ENCODE results near the gene POC1B.

POC1B gene

GRCh38 chr12:89537389-89537788 is 11.5 kb upstream of the POC1B start:
- H3K4me3 ChIP-seq (ENCODE audit: low read depth in 1 of 2, low read length in 2 of 2), result no peak overlapping the region
- no peak overlapping the region for H3K27ac ChIP-seq (ENCODE audit: low read length)
- H3K4me1 ChIP-seq (ENCODE audit: control insufficient read depth in 1 of 2, insufficient read depth in 2 of 2, low read length in 2 of 2), result no peaks in the 10 kb centered on the region
- peaks cover 0 to 3% of the 10 kb centered on the region in 2 donors for H3K36me3 ChIP-seq (ENCODE audit: control insufficient read depth in 1 of 2, insufficient read depth in 2 of 2, low read length in 2 of 2)
- no peaks in the 10 kb centered on the region for H3K27me3 ChIP-seq (ENCODE audit: low read depth, low read length)
- no peaks in the 10 kb centered on the region for H3K9me3 ChIP-seq (ENCODE audit: control insufficient read depth in 1 of 2, low read length in 2 of 2)

- Histone ChIP-seq H3K27ac (ENCODE audit: low read length) (no peak overlapping the region), H3K27me3 (ENCODE audit: low read depth, low read length) (no peaks in the 10 kb centered on the region), H3K9me3 (ENCODE audit: control insufficient read depth in 1 of 2, low read length in 2 of 2) (no peaks in the 10 kb centered on the region), H3K4me1 (ENCODE audit: control insufficient read depth in 1 of 2, insufficient read depth in 2 of 2, low read length in 2 of 2) (peaks cover 6 to 13% of the 10 kb centered on the region in 2 donors), H3K4me3 (ENCODE audit: low read depth in 1 of 2, low read length in 2 of 2) (no peak overlapping the region), H3K36me3 (ENCODE audit: control insufficient read depth in 1 of 2, insufficient read depth in 2 of 2, low read length in 2 of 2) (no peaks in the 10 kb centered on the region)
These were observed 3.9 kb upstream of the POC1B start for GRCh38 chr12:89529738-89530137.

DNA sequence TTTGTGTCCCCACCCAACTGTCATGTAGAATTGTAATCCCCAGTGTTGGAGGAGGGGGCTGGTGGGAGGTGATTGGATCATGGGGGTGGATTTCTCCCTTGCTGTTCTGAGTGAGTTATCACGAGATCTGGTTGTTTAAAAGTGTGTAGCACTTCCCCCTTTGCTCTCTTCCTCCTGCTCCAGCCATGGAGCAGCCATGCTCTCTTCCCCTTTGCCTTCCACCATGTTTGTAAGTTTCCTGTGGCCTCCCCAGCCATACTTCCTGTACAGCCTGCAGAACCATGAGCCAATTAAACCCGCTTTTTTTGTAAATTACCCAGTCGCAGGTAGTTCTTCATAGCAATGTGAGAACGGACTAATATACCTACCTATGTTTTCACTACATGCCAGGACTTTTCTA is 2.6 kb upstream of the POC1B start:
- H3K9me3 ChIP-seq (ENCODE audit: control insufficient read depth in 1 of 2, low read length in 2 of 2), result no peaks in the 10 kb centered on the region
- no peaks in the 10 kb centered on the region for H3K27me3 ChIP-seq (ENCODE audit: low read depth, low read length)
- H3K4me3 ChIP-seq (ENCODE audit: low read depth in 1 of 2, low read length in 2 of 2), result no peak overlapping the region
- H3K27ac ChIP-seq (ENCODE audit: low read length), result no peak overlapping the region
- no peaks in the 10 kb centered on the region for H3K36me3 ChIP-seq (ENCODE audit: control insufficient read depth in 1 of 2, insufficient read depth in 2 of 2, low read length in 2 of 2)
- peaks cover 12 to 18% of the 10 kb centered on the region in 2 donors for H3K4me1 ChIP-seq (ENCODE audit: control insufficient read depth in 1 of 2, insufficient read depth in 2 of 2, low read length in 2 of 2)

GRCh38 chr12:89525305-89525823 is 483 bp downstream of the POC1B start:
- no peaks in the 10 kb centered on the region for H3K9me3 ChIP-seq (ENCODE audit: control insufficient read depth in 1 of 2, low read length in 2 of 2)
- peak overlapping the region; percentile 93 to 97 for H3K4me3 ChIP-seq (ENCODE audit: low read depth in 1 of 2, low read length in 2 of 2)
- H3K27me3 ChIP-seq (ENCODE audit: low read depth, low read length), result no peaks in the 10 kb centered on the region
- peaks cover 21 to 35% of the 10 kb centered on the region in 2 donors for H3K4me1 ChIP-seq (ENCODE audit: control insufficient read depth in 1 of 2, insufficient read depth in 2 of 2, low read length in 2 of 2)
- H3K36me3 ChIP-seq (ENCODE audit: control insufficient read depth in 1 of 2, insufficient read depth in 2 of 2, low read length in 2 of 2), result no peaks in the 10 kb centered on the region
- H3K27ac ChIP-seq (ENCODE audit: low read length), result peak overlapping the region; percentile 94

DNA sequence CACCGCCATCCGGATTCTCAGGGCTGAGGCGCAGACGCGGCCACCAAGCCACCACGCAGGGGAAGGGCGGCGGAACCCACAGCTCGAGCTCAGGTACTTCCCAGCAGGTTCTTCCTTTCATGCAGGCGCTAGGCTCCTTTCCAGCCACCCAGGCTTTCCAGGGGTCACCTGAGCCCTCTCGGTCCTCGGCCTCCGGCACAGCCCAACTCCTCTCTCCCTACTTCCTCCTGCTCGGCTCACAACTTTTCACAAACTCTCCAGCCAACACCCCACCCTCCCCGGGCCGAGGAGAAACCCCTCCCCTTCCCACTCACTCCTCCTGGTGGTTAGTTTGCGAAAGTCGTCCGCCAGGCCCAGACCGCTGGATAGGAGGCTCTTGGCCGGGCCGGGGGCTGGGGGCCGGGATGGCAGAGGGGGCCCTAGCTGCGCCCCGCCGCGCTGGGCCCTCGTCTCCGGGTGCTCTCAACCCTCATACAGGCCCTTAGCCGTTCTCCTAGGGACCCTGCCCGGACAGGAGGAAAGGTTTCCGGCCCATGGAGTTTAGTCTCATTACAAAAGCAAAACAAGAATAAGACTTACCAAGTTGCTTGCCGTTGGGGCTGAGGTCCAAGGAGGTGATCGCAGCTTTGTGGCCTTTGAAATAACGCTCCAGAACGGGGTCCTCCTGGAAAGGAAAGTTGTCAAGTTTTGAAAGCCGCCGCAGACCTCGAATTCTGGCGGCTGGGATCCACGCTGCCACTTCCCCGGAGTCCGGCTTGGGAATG is 1.1 kb downstream of the POC1B start, which contains the start of gene GALNT4:
TSS of gene GALNT4 (minus strand) at position 256 of the 764 bp plus-strand sequence. CDS start at position 9, 247 bp downstream.
- H3K4me1 ChIP-seq (ENCODE audit: control insufficient read depth in 1 of 2, insufficient read depth in 2 of 2, low read length in 2 of 2), result peaks cover 21 to 35% of the 10 kb centered on the region in 2 donors
- H3K4me3 ChIP-seq (ENCODE audit: low read depth in 1 of 2, low read length in 2 of 2), result peak within 1 kb of the TSS; percentile 93 to 97
- peak within 1 kb of the TSS; percentile 94 for H3K27ac ChIP-seq (ENCODE audit: low read length)
- H3K36me3 ChIP-seq (ENCODE audit: control insufficient read depth in 1 of 2, insufficient read depth in 2 of 2, low read length in 2 of 2), result no peaks in the 10 kb centered on the region
- no peaks in the 10 kb centered on the region for H3K9me3 ChIP-seq (ENCODE audit: control insufficient read depth in 1 of 2, low read length in 2 of 2)
- no peaks in the 10 kb centered on the region for H3K27me3 ChIP-seq (ENCODE audit: low read depth, low read length)

DNA sequence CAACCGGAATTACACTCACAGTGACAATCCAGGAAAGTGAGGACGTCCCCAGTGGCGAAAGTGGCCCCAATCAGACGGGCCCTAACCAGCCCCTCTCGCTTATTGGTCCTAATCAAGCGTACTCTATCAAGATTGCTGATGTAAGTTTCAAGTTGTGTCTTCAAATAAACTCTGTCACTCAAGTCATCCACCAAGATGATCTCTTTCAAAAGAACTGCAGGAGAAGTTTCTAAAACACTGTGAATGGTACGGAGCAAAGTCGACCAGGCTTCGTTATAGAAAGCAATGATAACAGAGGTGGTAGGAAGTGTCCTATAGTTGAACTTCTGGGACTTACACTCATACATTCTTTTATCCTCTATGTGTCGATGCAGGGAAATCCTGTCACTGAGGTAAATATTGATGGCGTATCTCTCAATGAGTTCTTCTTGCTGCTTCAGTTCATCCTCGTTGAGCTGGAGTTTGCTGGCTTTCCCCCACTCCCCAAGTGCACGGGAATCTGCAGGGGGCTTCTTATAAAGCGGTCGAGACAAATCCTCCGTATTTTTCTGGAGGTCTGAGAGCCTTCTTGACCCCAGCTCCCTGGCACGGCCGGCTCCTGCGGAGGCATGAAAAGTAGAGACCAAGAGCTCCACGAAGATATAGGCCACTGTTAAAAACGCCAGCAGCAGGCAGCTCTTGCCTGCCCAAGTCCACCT is 1.9 kb downstream of the POC1B start:
- Histone ChIP-seq H3K36me3 (ENCODE audit: control insufficient read depth in 1 of 2, insufficient read depth in 2 of 2, low read length in 2 of 2) (no peaks in the 10 kb centered on the region), H3K4me3 (ENCODE audit: low read depth in 1 of 2, low read length in 2 of 2) (peak overlapping the region; percentile 93 to 97), H3K9me3 (ENCODE audit: control insufficient read depth in 1 of 2, low read length in 2 of 2) (no peaks in the 10 kb centered on the region), H3K27ac (ENCODE audit: low read length) (peak overlapping the region; percentile 94), H3K27me3 (ENCODE audit: low read depth, low read length) (no peaks in the 10 kb centered on the region), H3K4me1 (ENCODE audit: control insufficient read depth in 1 of 2, insufficient read depth in 2 of 2, low read length in 2 of 2) (peaks cover 21 to 35% of the 10 kb centered on the region in 2 donors)

- peak overlapping the region; percentile 94 for H3K27ac ChIP-seq (ENCODE audit: low read length)
- H3K4me3 ChIP-seq (ENCODE audit: low read depth in 1 of 2, low read length in 2 of 2), result peak overlapping the region; percentile 93 to 97
- no peaks in the 10 kb centered on the region for H3K27me3 ChIP-seq (ENCODE audit: low read depth, low read length)
- no peaks in the 10 kb centered on the region for H3K9me3 ChIP-seq (ENCODE audit: control insufficient read depth in 1 of 2, low read length in 2 of 2)
- no peaks in the 10 kb centered on the region for H3K36me3 ChIP-seq (ENCODE audit: control insufficient read depth in 1 of 2, insufficient read depth in 2 of 2, low read length in 2 of 2)
- peaks cover 21 to 35% of the 10 kb centered on the region in 2 donors for H3K4me1 ChIP-seq (ENCODE audit: control insufficient read depth in 1 of 2, insufficient read depth in 2 of 2, low read length in 2 of 2)
These were observed 2.5 kb downstream of the POC1B start for GRCh38 chr12:89523393-89523792.

- Histone ChIP-seq H3K27me3 (ENCODE audit: low read depth, low read length) (no peaks in the 10 kb centered on the region), H3K36me3 (ENCODE audit: control insufficient read depth in 1 of 2, insufficient read depth in 2 of 2, low read length in 2 of 2) (no peaks in the 10 kb centered on the region), H3K4me1 (ENCODE audit: control insufficient read depth in 1 of 2, insufficient read depth in 2 of 2, low read length in 2 of 2) (peaks cover 18 to 29% of the 10 kb centered on the region in 2 donors), H3K4me3 (ENCODE audit: low read depth in 1 of 2, low read length in 2 of 2) (peak overlapping the region in 1 of 2 donors; percentile 93), H3K9me3 (ENCODE audit: control insufficient read depth in 1 of 2, low read length in 2 of 2) (no peaks in the 10 kb centered on the region), H3K27ac (ENCODE audit: low read length) (peak overlapping the region; percentile 37)
These were observed 4.3 kb downstream of the POC1B start for GRCh38 chr12:89521364-89522223.

DNA sequence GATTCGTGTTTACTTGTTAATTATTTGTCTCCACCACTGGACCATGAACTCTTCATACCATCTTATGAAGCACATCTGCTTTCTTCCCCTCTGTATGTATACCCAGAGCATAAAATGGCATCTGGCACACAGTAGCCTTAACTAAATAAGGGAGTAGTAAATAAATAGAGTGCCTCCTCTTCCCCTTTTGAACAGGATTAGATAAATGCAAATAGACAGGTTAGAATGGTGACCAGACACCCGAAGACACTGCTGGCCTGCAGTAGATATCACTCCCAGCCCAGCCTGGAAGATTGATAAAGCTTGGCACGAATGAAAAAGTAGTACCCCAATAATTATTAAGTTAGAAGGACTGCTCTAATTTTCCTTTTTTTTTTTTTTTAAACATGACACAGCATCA is 8.1 kb downstream of the POC1B start:
- H3K4me3 ChIP-seq (ENCODE audit: low read depth in 1 of 2, low read length in 2 of 2), result no peak overlapping the region
- no peaks in the 10 kb centered on the region for H3K27me3 ChIP-seq (ENCODE audit: low read depth, low read length)
- H3K36me3 ChIP-seq (ENCODE audit: control insufficient read depth in 1 of 2, insufficient read depth in 2 of 2, low read length in 2 of 2), result no peaks in the 10 kb centered on the region
- H3K4me1 ChIP-seq (ENCODE audit: control insufficient read depth in 1 of 2, insufficient read depth in 2 of 2, low read length in 2 of 2), result peaks cover 6 to 10% of the 10 kb centered on the region in 2 donors
- H3K9me3 ChIP-seq (ENCODE audit: control insufficient read depth in 1 of 2, low read length in 2 of 2), result no peaks in the 10 kb centered on the region
- no peak overlapping the region for H3K27ac ChIP-seq (ENCODE audit: low read length)

DNA sequence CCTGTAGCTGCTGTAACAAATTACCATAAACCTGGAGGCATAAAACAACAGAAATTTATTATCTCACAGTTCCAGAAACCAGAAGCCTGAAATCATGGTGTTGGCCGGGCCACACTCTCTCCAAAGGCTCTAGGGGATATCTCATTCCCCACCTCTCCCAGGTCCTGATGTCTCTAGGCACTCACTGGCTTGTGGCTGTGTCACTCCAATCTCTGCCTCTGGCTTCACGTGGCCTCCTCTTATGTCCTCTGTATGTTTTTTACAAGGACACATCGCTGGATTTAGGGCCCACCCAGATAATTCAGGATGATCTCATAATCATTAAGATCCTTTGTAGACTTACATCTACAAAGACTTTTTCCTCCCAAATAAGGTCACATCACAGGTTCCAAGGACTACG is 9.2 kb downstream of the POC1B start:
- Histone ChIP-seq H3K27ac (ENCODE audit: low read length) (no peak overlapping the region), H3K27me3 (ENCODE audit: low read depth, low read length) (no peaks in the 10 kb centered on the region), H3K9me3 (ENCODE audit: control insufficient read depth in 1 of 2, low read length in 2 of 2) (no peaks in the 10 kb centered on the region), H3K4me3 (ENCODE audit: low read depth in 1 of 2, low read length in 2 of 2) (no peak overlapping the region), H3K36me3 (ENCODE audit: control insufficient read depth in 1 of 2, insufficient read depth in 2 of 2, low read length in 2 of 2) (no peaks in the 10 kb centered on the region), H3K4me1 (ENCODE audit: control insufficient read depth in 1 of 2, insufficient read depth in 2 of 2, low read length in 2 of 2) (peaks cover 3 to 5% of the 10 kb centered on the region in 2 donors)

GRCh38 chr12:89514751-89515150 is 11.1 kb downstream of the POC1B start:
- no peaks in the 10 kb centered on the region for H3K9me3 ChIP-seq (ENCODE audit: control insufficient read depth in 1 of 2, low read length in 2 of 2)
- H3K4me1 ChIP-seq (ENCODE audit: control insufficient read depth in 1 of 2, insufficient read depth in 2 of 2, low read length in 2 of 2), result no peaks in the 10 kb centered on the region
- no peak overlapping the region for H3K27ac ChIP-seq (ENCODE audit: low read length)
- H3K27me3 ChIP-seq (ENCODE audit: low read depth, low read length), result no peaks in the 10 kb centered on the region
- H3K4me3 ChIP-seq (ENCODE audit: low read depth in 1 of 2, low read length in 2 of 2), result no peak overlapping the region
- H3K36me3 ChIP-seq (ENCODE audit: control insufficient read depth in 1 of 2, insufficient read depth in 2 of 2, low read length in 2 of 2), result no peaks in the 10 kb centered on the region

Measured in muscle layer of duodenum (tissue), 2 donors.